Adrenal gland (tissue), 5 donors: ENCODE measurements around the gene LRP2.

Experiments used
- CTCF ChIP-seq, 6 experiments: fragments of 450-650 bp in 4 of 6; fragments of 200-600 bp in 2 of 6; sonication (generic) in 1 of 6; IDR thresholded peaks; 1 replicate in 5 of 6; 2 replicates in 1 of 6; pipeline versions ENCODE4 v1.5.1 to v1.8.0; 2016 to 2021; ENCODE audit warnings: antibody characterized with exemption in 6 of 6, mild to moderate bottlenecking in 2 of 6, moderate library complexity in 1 of 6
- POLR2A ChIP-seq, 2 donors: fragments of 450-650 bp; IDR thresholded peaks; one replicate each; pipeline ENCODE4 v1.6.1; 2017; ENCODE audit warnings: antibody characterized with exemption in 2 of 2, mild to moderate bottlenecking in 2 of 2, moderate library complexity in 1 of 2
- donor health status: DM: no; HTN: no; CAD: no.

GRCh38 chr2:169112841-169113240, 249.5 kb downstream of the LRP2 start:
- TF ChIP-seq CTCF (IDR thresholded peaks at IDR 0.05) (no peak), POLR2A (IDR thresholded peaks at IDR 0.05) (no peak)
